Mononuclear cell (primary cell): ENCODE measurements around the gene RSRP1. TPM values are rescaled to one million over a fixed set of nuclear protein-coding genes. Genes with fewer than 3 reads are reported as not detected.
A peak's percentile ranks its signal among the peaks of the same experiment; 100 is the strongest.
"Not testable (repeated sequence)": the region's sequence is repeated elsewhere in the genome, so short reads cannot be mapped to it uniquely, and the experiment has no call there.

ENCODE experiments used
- H3K27me3 ChIP-seq: 2 replicates; pipeline ENCODE4 v1.6.0; 2011; ENCODE audit warnings: low read length, control low read depth; ENCODE audit not compliant: insufficient read depth
- H3K4me1 ChIP-seq: 2 replicates; pipeline ENCODE4 v1.5.1; 2011; ENCODE audit warnings: mild to moderate bottlenecking, low read length, control low read depth; ENCODE audit not compliant: insufficient read depth
- H3K4me3 ChIP-seq: 2 replicates; pipeline ENCODE4 v1.5.1; 2011; ENCODE audit warnings: mild to moderate bottlenecking, low read length, moderate library complexity
- H3K9me3 ChIP-seq: 2 replicates; pipeline ENCODE4 v1.5.1; 2011; ENCODE audit warnings: low read depth, mild to moderate bottlenecking, control low read depth, low read length
- total RNA-seq: library from RNA; depleted of rRNA; stranded (reverse); fragments of >200 nt; gene quantifications from one replicate; pipeline ENCODE4 v1.2.3, GENCODE V29; 2012

Gene RSRP1
- total RNA-seq, 1 donor, result 292 TPM

DNA sequence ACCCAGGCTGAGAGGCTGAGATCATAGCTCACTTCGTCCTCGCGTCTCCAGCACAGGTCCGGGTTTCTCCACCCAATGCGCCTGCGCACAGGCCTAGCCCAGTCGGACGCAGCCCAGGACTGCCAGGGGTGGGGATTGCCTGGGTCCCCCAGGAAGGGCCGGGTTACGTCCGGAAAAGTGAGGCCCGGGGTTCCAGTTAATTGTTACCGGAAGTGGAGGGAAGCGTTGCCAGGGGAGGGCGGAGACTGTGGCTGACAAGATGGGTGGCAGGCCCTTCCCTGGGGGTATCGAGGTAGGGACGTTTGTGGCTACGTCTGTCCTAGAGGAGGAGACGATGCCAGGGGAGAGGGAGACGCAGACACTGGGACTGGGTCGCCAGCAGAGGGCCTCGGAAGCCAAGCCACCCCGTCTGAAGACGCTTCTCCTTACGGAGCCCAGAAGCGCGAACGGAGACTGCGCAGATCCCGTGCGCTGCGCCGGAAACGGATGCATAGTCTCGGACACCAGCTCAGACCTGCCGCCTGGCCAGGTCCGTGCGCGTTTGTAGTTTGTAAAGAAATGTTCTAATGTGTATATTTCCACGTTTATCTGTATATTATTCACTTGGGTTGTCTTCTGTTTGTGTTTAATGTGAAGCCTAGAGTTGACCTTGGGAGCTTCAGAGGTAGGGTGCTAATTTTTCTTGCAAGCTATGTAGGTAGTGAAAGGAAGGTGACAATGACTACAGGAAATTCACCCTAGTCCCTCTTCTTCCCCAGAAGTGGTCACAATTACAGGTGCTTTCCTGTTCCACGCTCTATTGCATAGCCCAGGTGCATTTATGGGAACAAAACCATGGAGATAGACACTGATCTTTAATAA lies 7.3 kb downstream of the RSRP1 start:
- Histone ChIP-seq H3K27me3 (no peaks in the 10 kb centered on the region), H3K4me3 (peak overlapping the region; percentile 38), H3K9me3 (no peaks in the 10 kb centered on the region), H3K4me1 (peaks cover 59% of the 10 kb centered on the region)

- peaks cover 61% of the 10 kb centered on the region for H3K4me1 ChIP-seq
- no peak overlapping the region for H3K4me3 ChIP-seq
- no peaks in the 10 kb centered on the region for H3K27me3 ChIP-seq
- no peaks in the 10 kb centered on the region for H3K9me3 ChIP-seq
Observed at GRCh38 chr1:25238046-25238445, 9.2 kb downstream of the RSRP1 start.

DNA sequence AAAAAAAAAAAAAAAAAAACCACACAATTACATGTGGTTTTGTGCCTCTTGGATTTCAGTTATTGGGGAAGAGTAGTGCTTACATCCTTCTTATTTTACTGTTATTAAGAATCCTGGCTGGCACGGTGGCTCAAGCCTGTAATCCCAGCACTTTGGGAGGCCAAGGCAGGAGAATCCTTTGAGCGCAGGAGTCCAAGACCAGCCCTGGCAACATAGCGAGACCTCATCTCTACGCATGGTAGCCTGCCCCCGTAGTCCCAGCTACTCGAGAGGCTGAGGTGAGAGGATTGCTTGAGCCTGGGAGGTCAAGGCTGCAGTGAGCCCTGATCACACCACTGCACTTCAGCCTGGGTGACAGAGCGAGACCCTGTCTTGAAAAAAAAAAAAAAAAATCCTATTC lies 11.0 kb downstream of the RSRP1 start:
- H3K9me3 ChIP-seq, H3K4me3 ChIP-seq, H3K27me3 ChIP-seq: not testable (repeated sequence)
- peaks cover 65% of the 10 kb centered on the region for H3K4me1 ChIP-seq

DNA sequence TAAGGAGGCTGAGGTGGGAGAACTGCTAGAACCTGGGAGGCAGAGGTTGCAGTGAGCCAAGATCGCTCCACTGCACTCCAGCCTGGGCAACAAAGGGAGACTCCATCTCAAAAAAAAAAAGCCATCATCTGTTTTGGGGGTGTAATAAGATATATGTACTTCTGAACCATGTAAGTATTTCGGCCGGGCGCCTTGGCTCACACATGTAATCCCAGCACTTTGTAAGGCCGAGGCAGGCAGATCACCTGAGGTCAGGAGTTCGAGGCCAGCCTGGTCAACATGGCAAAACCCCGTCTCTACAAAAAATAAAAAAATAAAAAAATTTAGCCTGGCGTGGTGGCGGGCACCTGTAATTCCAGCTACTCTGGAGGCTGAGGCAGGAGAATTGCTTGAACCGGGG lies 11.8 kb downstream of the RSRP1 start:
- H3K4me3 ChIP-seq, H3K9me3 ChIP-seq, H3K27me3 ChIP-seq: not testable (repeated sequence)
- peaks cover 63% of the 10 kb centered on the region for H3K4me1 ChIP-seq

DNA sequence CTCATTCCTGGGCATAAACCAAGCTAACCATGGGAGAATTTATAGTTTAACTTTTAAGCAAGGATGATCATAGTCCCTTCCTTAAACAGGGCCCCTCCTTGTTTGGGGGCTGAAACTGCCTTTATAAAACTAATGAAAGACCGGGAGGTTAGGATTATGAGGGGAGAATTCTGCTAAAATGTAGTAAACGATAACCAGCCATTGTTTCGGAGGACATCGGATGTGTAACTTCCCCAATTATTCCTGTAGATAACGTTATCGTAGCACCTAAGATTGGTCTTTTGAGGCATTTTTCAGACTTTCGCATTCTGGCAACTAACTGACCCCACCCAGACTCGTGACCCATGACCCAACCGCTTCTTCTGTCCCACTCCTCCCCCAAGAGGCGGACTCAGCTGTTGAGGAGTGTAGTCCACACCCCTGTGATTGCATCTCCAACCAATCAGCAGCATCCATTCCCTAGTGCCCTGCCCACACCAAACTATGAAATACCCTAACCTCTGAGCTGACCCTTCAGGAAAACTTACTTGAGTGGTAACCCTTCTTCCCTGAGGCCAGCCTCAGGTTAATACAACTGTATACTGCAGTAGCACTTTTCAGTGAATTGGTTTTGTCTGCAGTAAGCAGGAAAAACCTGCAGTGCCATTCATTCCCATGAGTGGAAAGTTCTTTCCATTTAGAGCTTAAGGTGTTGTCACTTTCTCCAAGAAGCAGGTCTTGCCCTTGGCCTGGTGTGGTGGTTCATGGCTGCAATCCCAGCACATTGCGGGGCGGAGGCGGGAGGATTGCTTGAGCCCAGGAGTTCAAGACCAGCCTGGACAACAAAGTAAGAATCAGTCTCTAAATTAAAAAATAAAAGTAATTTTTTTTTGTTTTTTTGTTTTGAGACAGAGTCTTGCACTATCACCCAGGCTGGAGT lies 14.1 kb downstream of the RSRP1 start:
- Histone ChIP-seq H3K4me1 (peaks cover 47% of the 10 kb centered on the region), H3K27me3 (no peaks in the 10 kb centered on the region), H3K9me3 (no peaks in the 10 kb centered on the region), H3K4me3 (peak overlapping the region; percentile 85)

DNA sequence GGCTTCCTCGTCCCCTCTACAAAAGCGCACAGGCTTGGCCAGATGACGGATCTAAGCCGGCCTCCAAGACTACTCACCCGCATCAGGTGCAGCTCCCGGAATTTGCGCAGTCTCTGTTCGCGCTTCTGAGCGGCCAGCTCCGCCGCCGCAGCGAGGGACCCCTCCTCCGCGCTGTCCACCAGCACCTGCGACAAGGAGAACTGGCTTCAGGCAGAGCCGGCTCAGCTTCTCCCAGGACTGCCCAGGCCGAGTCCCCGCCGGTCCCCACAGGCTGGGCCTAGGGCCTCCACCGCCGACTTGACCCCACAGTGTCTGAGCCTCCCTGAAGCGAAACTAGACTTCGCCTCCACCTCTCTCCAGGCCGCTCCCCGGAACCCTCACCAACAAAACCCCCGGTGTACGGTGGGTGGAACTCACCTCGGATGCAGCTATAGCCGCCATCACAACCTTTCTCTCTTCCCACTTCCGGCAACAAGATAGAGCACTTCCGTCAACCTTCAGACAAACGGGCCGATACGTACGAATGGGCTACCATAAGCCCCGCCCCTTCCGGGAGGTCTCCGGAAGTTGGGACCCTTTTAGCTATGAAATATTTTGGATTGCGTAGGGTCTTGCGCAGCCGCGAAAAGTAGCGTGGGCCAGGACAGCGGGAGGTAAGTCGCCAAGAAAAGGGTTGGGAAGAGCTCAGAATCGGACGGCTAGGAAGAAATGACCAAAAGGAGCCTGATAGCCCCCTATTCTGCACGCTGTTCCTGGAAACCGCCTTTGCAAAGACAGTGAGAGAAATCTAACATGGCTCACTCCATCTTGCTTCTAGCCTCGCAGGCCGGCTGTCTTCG lies 15.0 kb downstream of the RSRP1 start, which contains the start of gene SYF2:
TSS of gene SYF2 (minus strand) at position 476 of the 839 bp plus-strand sequence. CDS start at position 441, 35 bp downstream.
- Histone ChIP-seq H3K27me3 (no peaks in the 10 kb centered on the region), H3K4me1 (peaks cover 44% of the 10 kb centered on the region), H3K9me3 (no peaks in the 10 kb centered on the region), H3K4me3 (peak within 1 kb of the TSS; percentile 85)

DNA sequence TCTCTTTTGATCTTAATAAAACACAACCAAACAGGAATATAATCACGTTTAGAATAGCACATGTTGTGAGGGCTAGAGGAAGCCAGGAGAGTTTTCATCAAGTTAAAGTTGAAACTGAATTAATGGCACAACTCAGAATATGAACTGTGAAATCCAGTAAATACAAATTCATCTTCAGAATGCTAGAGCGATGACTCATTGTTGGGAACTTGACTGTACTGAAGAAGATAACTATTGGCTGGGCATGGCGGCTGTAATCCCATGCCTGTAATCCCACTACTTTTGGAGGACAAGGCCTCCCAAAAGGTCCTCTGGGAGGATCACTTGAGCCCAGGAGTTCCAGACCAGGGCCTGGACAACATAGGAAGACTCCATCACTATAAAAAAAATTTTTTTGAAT lies 23.8 kb downstream of the RSRP1 start:
- H3K4me3 ChIP-seq, result no peak overlapping the region
- H3K9me3 ChIP-seq, result no peaks in the 10 kb centered on the region
- H3K27me3 ChIP-seq, result no peaks in the 10 kb centered on the region
- no peaks in the 10 kb centered on the region for H3K4me1 ChIP-seq

GRCh38 chr1:25222606-25223005 lies 24.6 kb downstream of the RSRP1 start:
- Histone ChIP-seq H3K9me3 (no peaks in the 10 kb centered on the region), H3K4me1 (no peaks in the 10 kb centered on the region), H3K27me3 (no peaks in the 10 kb centered on the region), H3K4me3 (no peak overlapping the region)

- H3K4me1 ChIP-seq, result no peaks in the 10 kb centered on the region
- H3K27me3 ChIP-seq, result no peaks in the 10 kb centered on the region
- no peaks in the 10 kb centered on the region for H3K9me3 ChIP-seq
- H3K4me3 ChIP-seq, result no peak overlapping the region
Observed at GRCh38 chr1:25220666-25221065, 26.6 kb downstream of the RSRP1 start.

- Histone ChIP-seq H3K4me3 (no peak overlapping the region), H3K27me3 (no peaks in the 10 kb centered on the region), H3K4me1 (no peaks in the 10 kb centered on the region), H3K9me3 (no peaks in the 10 kb centered on the region)
Observed at GRCh38 chr1:25219661-25220251, 27.5 kb downstream of the RSRP1 start.

DNA sequence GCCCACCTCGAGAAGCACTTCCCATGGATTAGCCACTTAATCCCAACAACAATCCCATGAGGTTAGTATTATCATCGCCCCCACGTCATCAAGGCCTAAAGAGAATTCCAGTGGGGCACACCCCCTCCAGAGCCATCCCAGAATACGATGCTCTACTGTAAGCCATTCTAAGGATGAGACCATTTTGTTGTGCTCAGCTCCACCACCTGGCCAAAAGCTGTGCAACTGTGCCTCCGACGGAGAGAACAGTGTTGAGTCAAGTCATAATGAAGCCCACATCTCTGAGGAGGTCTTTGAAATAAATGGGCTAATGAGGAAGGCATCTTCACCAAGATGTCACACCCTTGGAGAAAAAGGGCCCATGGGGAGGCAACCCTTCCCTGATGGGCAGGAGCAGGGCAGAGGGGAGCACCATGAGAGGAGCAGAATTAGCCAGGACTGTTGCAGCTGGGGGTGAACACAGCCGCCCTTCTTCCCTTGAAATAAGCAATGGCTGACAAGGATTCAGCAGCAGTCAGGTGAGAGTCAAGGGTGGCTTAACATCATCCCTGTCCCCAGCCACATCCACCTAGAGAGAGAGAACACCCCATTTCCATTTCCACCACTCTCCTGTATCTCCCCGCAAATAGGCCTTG lies 29.5 kb downstream of the RSRP1 start:
- Histone ChIP-seq H3K4me1 (no peaks in the 10 kb centered on the region), H3K4me3 (no peak overlapping the region), H3K27me3 (no peaks in the 10 kb centered on the region), H3K9me3 (no peaks in the 10 kb centered on the region)

- no peak overlapping the region for H3K4me3 ChIP-seq
- no peaks in the 10 kb centered on the region for H3K27me3 ChIP-seq
- H3K4me1 ChIP-seq, result no peaks in the 10 kb centered on the region
- no peaks in the 10 kb centered on the region for H3K9me3 ChIP-seq
Observed at GRCh38 chr1:25217015-25217414, 30.2 kb downstream of the RSRP1 start.

GRCh38 chr1:25216123-25216522 lies 31.1 kb downstream of the RSRP1 start:
- no peaks in the 10 kb centered on the region for H3K27me3 ChIP-seq
- no peaks in the 10 kb centered on the region for H3K4me1 ChIP-seq
- H3K4me3 ChIP-seq, result no peak overlapping the region
- no peaks in the 10 kb centered on the region for H3K9me3 ChIP-seq

DNA sequence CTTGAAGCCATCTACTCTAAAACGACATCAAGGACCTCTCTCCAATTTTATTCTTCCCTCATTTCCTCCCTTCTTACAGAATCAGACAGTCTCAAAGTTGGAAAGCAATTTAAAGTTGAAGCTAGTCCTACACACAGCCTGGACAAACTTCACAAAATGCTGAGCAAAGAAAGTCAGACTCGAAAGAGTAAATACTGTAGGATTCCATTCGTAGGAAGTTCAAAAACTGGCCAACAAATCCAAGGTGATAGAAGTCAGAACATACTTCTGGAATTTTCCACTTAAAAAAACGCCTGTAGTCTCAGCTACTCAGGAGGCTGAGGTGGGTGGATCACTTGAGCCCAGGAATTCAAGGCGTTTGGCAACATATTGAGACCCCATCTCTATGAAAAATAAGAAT lies 34.5 kb downstream of the RSRP1 start:
- H3K9me3 ChIP-seq, result no peaks in the 10 kb centered on the region
- H3K27me3 ChIP-seq, result no peaks in the 10 kb centered on the region
- no peak overlapping the region for H3K4me3 ChIP-seq
- no peaks in the 10 kb centered on the region for H3K4me1 ChIP-seq
